A549 (cell line): ENCODE measurements around the gene NRXN2.

ENCODE experiments used
- BHLHE40 ChIP-seq: IDR thresholded peaks from 2 replicates; pipeline ENCODE4 v1.6.1; 2012; ENCODE audit warnings: low read depth, low read length, inconsistent platforms
- CHD2 ChIP-seq: fragments of 150-350 bp; IDR thresholded peaks from 2 replicates; pipeline ENCODE4 v1.6.1; 2014; ENCODE audit warnings: low read length; ENCODE audit not compliant: partially characterized antibody
- CTCF ChIP-seq: fragments of >200 bp; sonication (Bioruptor Twin); formaldehyde crosslinking; IDR thresholded peaks from 3 replicates; pipeline ENCODE4 v1.5.1; 2016
- E2F6 ChIP-seq: IDR thresholded peaks from 2 replicates; pipeline ENCODE4 v1.6.1; 2012; ENCODE audit warnings: low read depth, borderline replicate concordance
- EP300 ChIP-seq, 2 experiments: fragments of >200 bp; sonication (Bioruptor Twin); formaldehyde crosslinking; IDR thresholded peaks; 2 replicates in 1 of 2; 3 replicates in 1 of 2; pipeline ENCODE4 v1.6.1; 2016 to 2017
- MAFK ChIP-seq: fragments of 450-650 bp; IDR thresholded peaks from 2 replicates; pipeline ENCODE4 v1.6.1; 2014; ENCODE audit not compliant: partially characterized antibody
- MAX ChIP-seq: IDR thresholded peaks from 2 replicates; pipeline ENCODE4 v1.6.1; 2012
- POLR2A ChIP-seq: IDR thresholded peaks from 2 replicates; pipeline ENCODE4 v1.6.1; 2012; ENCODE audit warnings: mild to moderate bottlenecking, low read length
- RCOR1 ChIP-seq: fragments of 150-350 bp; IDR thresholded peaks from 2 replicates; pipeline ENCODE4 v1.6.1; 2014; ENCODE audit warnings: antibody characterized with exemption, low read length, low read depth
- SMC3 ChIP-seq: fragments of >200 bp; sonication (Bioruptor Twin); formaldehyde crosslinking; IDR thresholded peaks from 3 replicates; pipeline ENCODE4 v1.6.1; 2018; ENCODE audit warnings: inconsistent platforms
- TF ChIP-seq, protein P1 (sequence below): IDR thresholded peaks from 2 replicates; pipeline ENCODE4 v1.6.1; 2012

GRCh38 chr11:64745189-64745520, 22.2 kb upstream of the NRXN2 start:
- TF ChIP-seq CTCF (no peak), BHLHE40 (no peak), CHD2 (no peak), MAFK (no peak), MAX (no peak), POLR2A (no peak), EP300 (IDR thresholded peaks at IDR 0.05) (no peak), SMC3 (no peak), RCOR1 (no peak), E2F6 (no peak)
- TF ChIP-seq, protein P1, sequence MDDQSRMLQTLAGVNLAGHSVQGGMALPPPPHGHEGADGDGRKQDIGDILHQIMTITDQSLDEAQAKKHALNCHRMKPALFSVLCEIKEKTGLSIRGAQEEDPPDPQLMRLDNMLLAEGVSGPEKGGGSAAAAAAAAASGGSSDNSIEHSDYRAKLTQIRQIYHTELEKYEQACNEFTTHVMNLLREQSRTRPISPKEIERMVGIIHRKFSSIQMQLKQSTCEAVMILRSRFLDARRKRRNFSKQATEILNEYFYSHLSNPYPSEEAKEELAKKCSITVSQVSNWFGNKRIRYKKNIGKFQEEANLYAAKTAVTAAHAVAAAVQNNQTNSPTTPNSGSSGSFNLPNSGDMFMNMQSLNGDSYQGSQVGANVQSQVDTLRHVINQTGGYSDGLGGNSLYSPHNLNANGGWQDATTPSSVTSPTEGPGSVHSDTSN, result no peak
